Effector CD4-positive, alpha-beta T cell (primary cell): ENCODE results near the gene GAS7.

Experiments
- DNase-seq: peaks from one replicate; pipeline ENCODE4 v3.0.0-alpha.2; 2020

Gene GAS7

GRCh38 chr17:9905902-9906301 is 292.5 kb downstream of the GAS7 start:
- no peak for DNase-seq

- no peak for DNase-seq
These were observed 293.4 kb downstream of the GAS7 start, which contains the start of gene RCVRN for GRCh38 chr17:9905078-9905415. Gene RCVRN, minus strand, starts transcription at chr17:9905271. Its CDS starts 91 bp downstream, at chr17:9905180.

GRCh38 chr17:9904277-9905077 is 293.9 kb downstream of the GAS7 start:
- no peak for DNase-seq

GRCh38 chr17:9902120-9902519 is 296.3 kb downstream of the GAS7 start:
- DNase-seq, result no peak

GRCh38 chr17:9900784-9901183 is 297.6 kb downstream of the GAS7 start:
- no peak for DNase-seq

- DNase-seq, result no peak
These were observed 298.3 kb downstream of the GAS7 start for GRCh38 chr17:9900044-9900594.

GRCh38 chr17:9899280-9900043 is 298.9 kb downstream of the GAS7 start:
- DNase-seq, result no peak

GRCh38 chr17:9898812-9899211 is 299.6 kb downstream of the GAS7 start:
- DNase-seq, result no peak

- no peak for DNase-seq
These were observed 300.9 kb downstream of the GAS7 start for GRCh38 chr17:9897372-9897968.

- no peak for DNase-seq
These were observed 302.5 kb downstream of the GAS7 start for GRCh38 chr17:9895923-9896322.

GRCh38 chr17:9894231-9894630 is 304.2 kb downstream of the GAS7 start:
- no peak for DNase-seq

GRCh38 chr17:9893411-9894012 is 304.9 kb downstream of the GAS7 start:
- DNase-seq, result no peak

- DNase-seq, result no peak
These were observed 308.3 kb downstream of the GAS7 start for GRCh38 chr17:9890124-9890523.

- no peak for DNase-seq
These were observed 310.9 kb downstream of the GAS7 start for GRCh38 chr17:9887508-9887907.

- no peak for DNase-seq
These were observed 312.1 kb downstream of the GAS7 start for GRCh38 chr17:9886141-9886930.

- DNase-seq, result no peak
These were observed 315.0 kb downstream of the GAS7 start for GRCh38 chr17:9883451-9883850.

GRCh38 chr17:9880582-9880999 is 317.8 kb downstream of the GAS7 start:
- DNase-seq, result no peak

GRCh38 chr17:9878786-9879525 is 319.4 kb downstream of the GAS7 start:
- no peak for DNase-seq

GRCh38 chr17:9878356-9878755 is 320.1 kb downstream of the GAS7 start:
- DNase-seq, result no peak

GRCh38 chr17:9875441-9875840 is 323.0 kb downstream of the GAS7 start:
- DNase-seq, result no peak

- DNase-seq, result no peak
These were observed 323.7 kb downstream of the GAS7 start for GRCh38 chr17:9874722-9875121.
